ENCODE results near the gene DAB1.

DNA sequence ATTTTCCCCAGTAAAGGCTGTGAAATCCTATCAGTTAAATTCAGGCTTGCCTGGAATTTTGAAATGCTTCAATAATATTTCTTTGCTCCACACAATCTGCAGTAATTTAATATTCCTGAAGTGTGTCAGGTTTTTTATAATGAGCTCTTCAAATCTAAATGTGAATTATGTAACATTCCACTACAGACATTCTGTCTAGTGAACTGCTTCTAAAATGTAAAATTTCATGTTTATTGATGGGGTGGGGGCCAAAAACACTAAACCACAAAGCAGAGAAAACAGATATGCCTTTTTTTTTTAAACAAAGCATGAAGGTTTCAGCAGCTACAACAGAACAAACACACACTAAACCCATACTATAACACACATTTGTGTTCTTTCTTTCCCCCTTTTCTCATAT is 129.7 kb downstream of the DAB1 start:
- TF ChIP-seq YY1 (IDR thresholded peaks at IDR 0.05; ENCODE audit: insufficient read depth, insufficient read length) (no peak), SUZ12 (IDR thresholded peaks at IDR 0.05; ENCODE audit: extremely low read depth, insufficient read depth, insufficient read length) (no peak)
